HepG2 (cell line): ENCODE results near the gene LOXL3. TPM values are rescaled to one million over a fixed set of nuclear protein-coding genes. Genes with fewer than 3 reads are reported as not detected.

Source experiments
- GZF1 ChIP-seq: sonication (generic); formaldehyde crosslinking; IDR thresholded peaks from 2 replicates; pipeline ENCODE4 v1.5.1; 2020; ENCODE audit warnings: mild to moderate bottlenecking, missing genetic modification reagents
- HOXA3 ChIP-seq: sonication (generic); formaldehyde crosslinking; IDR thresholded peaks from 2 replicates; pipeline ENCODE4 v1.5.0; 2020; ENCODE audit warnings: missing genetic modification reagents
- TOE1 ChIP-seq: sonication (generic); formaldehyde crosslinking; IDR thresholded peaks from 2 replicates; pipeline ENCODE4 v1.4.0; 2020; ENCODE audit warnings: mild to moderate bottlenecking, missing genetic modification reagents
- ZBTB2 ChIP-seq: sonication (generic); formaldehyde crosslinking; IDR thresholded peaks from 2 replicates; pipeline ENCODE4 v1.8.0; 2022; ENCODE audit warnings: low read depth, missing genetic modification reagents
- ZBTB33 ChIP-seq: sonication (generic); formaldehyde crosslinking; IDR thresholded peaks from 2 replicates; pipeline ENCODE4 v1.4.0; 2020; ENCODE audit warnings: missing genetic modification reagents
- ZNF256 ChIP-seq: sonication (generic); formaldehyde crosslinking; conservative IDR thresholded peaks from 2 replicates; pipeline ENCODE4 v1.4.0; 2020; ENCODE audit warnings: missing genetic modification reagents
- ZNF749 ChIP-seq: sonication (generic); formaldehyde crosslinking; IDR thresholded peaks from 2 replicates; pipeline ENCODE4 v1.8.0; 2022; ENCODE audit warnings: mild to moderate bottlenecking, missing genetic modification reagents, moderate library complexity, borderline replicate concordance
- ZNF770 ChIP-seq: sonication (generic); formaldehyde crosslinking; IDR thresholded peaks from 2 replicates; pipeline ENCODE4 v1.5.0; 2020; ENCODE audit warnings: mild to moderate bottlenecking, missing genetic modification reagents
- polyA plus RNA-seq, 8 experiments: library from polyadenylated mRNA; depleted of rRNA in 3 of 8; stranded (reverse) in 7 of 8; unstranded in 1 of 8; fragments of >200 nt; fragmentation: Illumina TruSeq in 4 of 8; extraction: Trizol in 4 of 8; gene quantifications; 2 replicates each; pipeline versions ENCODE4 v1.2.1 to v1.2.3, GENCODE V29; 2011 to 2016; ENCODE audit warnings: low read depth in 4 of 8, missing spikeins in 1 of 8, mixed read lengths in 1 of 8; ENCODE audit not compliant: insufficient read depth in 1 of 8
- total RNA-seq, 5 experiments: library from RNA; depleted of rRNA; stranded (reverse); fragments of >200 nt; fragmentation: Illumina TruSeq; extraction: Trizol; gene quantifications; 2 replicates each; pipeline ENCODE4 v1.2.3, GENCODE V29; 2016; ENCODE audit warnings: low read depth in 1 of 5

The LOXL3 gene
- total and polyA plus RNA-seq, 2 of the 13 experiments (the other 11 are each of a cell fraction or from before 2014, with no cell fraction given) = 0.55 to 6.5 TPM

- TF ChIP-seq ZBTB33 (CRISPR knock-in tag) (peak; percentile 6; the same call in 1 of the 2 replicates), ZNF256 (CRISPR knock-in tag) (0 out of 2 replicates have a peak, but pooled peaks have one; percentile 10), ZBTB2 (CRISPR knock-in tag) (0 out of 2 replicates have a peak, but pooled peaks have one; percentile 6), ZNF770 (CRISPR knock-in tag) (peak; percentile 84), HOXA3 (CRISPR knock-in tag) (peak; percentile 12; the same call in 1 of the 2 replicates), ZNF749 (CRISPR knock-in tag) (no peak), TOE1 (0 out of 2 replicates have a peak, but pooled peaks have one; percentile 3), GZF1 (CRISPR knock-in tag) (0 out of 2 replicates have a peak, but pooled peaks have one; percentile 27)
- TF ChIP-seq, all 625 proteins: peak for 32
Measured at GRCh38 chr2:74513605-74514367, 40.0 kb downstream of the LOXL3 start (continued).
